Stimulated activated effector memory CD8-positive, alpha-beta T cell treated with anti-CD3 and anti-CD28 coated beads, Interleukin-12 subunit alpha, Interleukin-12 subunit beta, amount 100 ng/mL, for 72 hours (primary cell): ENCODE results near the gene NHP2.
"Not testable (repeated sequence)": the region's sequence is repeated elsewhere in the genome, so short reads cannot be mapped to it uniquely, and the experiment has no call there.

Source experiments
- ATAC-seq: fragments of 150-1000 bp; cut with Tn5 transposase; 2 replicates; pipeline ENCODE4 v1.10.0; 2021
- DNase-seq, 2 donors: peaks; one replicate each; pipeline ENCODE4 v3.0.0; 2021 to 2022; ENCODE audit warnings: low spot score in 2 of 2
- H3K27ac Mint-ChIP-seq: one replicate; pipeline ENCODE4 v1.8.0; 2022; ENCODE audit warnings: mild to moderate bottlenecking, mixed read lengths
- H3K36me3 Mint-ChIP-seq: one replicate; pipeline ENCODE4 v1.8.0; 2022; ENCODE audit warnings: mild to moderate bottlenecking, mixed read lengths
- H3K4me1 Mint-ChIP-seq: one replicate; pipeline ENCODE4 v1.8.0; 2022; ENCODE audit warnings: mixed read lengths
- H3K4me3 Mint-ChIP-seq: one replicate; pipeline ENCODE4 v1.8.0; 2022; ENCODE audit warnings: mild to moderate bottlenecking, mixed read lengths
- H3K9me3 Mint-ChIP-seq: one replicate; pipeline ENCODE4 v1.8.0; 2022; ENCODE audit warnings: mixed read lengths

The NHP2 gene

GRCh38 chr5:178127300-178128009 is 26.2 kb downstream of the NHP2 start:
- peaks cover 18% of the 10 kb centered on the region for H3K4me1 Mint-ChIP-seq
- H3K4me3 Mint-ChIP-seq, DNase-seq, ATAC-seq, H3K27ac Mint-ChIP-seq, H3K9me3 Mint-ChIP-seq: not testable (repeated sequence)
- peaks cover 63% of the 10 kb centered on the region for H3K36me3 Mint-ChIP-seq

GRCh38 chr5:178126556-178126955 is 27.1 kb downstream of the NHP2 start:
- ATAC-seq (no peak), DNase-seq (no peak)
- peaks cover 13% of the 10 kb centered on the region for H3K4me1 Mint-ChIP-seq
- no peaks in the 10 kb centered on the region for H3K9me3 Mint-ChIP-seq
- no peak overlapping the region for H3K27ac Mint-ChIP-seq
- no peak overlapping the region for H3K4me3 Mint-ChIP-seq
- H3K36me3 Mint-ChIP-seq: peaks cover 67% of the 10 kb centered on the region

- Mint-ChIP-seq H3K9me3 (no peaks in the 10 kb centered on the region), H3K27ac (peak overlapping the region; percentile 84), H3K4me3 (no peak overlapping the region), H3K4me1 (peaks cover 15% of the 10 kb centered on the region), H3K36me3 (peaks cover 73% of the 10 kb centered on the region)
- ATAC-seq (no peak), DNase-seq (no peak)
Measured at GRCh38 chr5:178125253-178125906, 28.3 kb downstream of the NHP2 start.

GRCh38 chr5:178123966-178124925 is 29.4 kb downstream of the NHP2 start:
- Mint-ChIP-seq H3K9me3 (no peaks in the 10 kb centered on the region), H3K27ac (peak overlapping the region; percentile 84), H3K4me1 (peaks cover 16% of the 10 kb centered on the region), H3K36me3 (peaks cover 74% of the 10 kb centered on the region), H3K4me3 (no peak overlapping the region)
- DNase-seq: no peak
- no peak for ATAC-seq

GRCh38 chr5:178123094-178123965 is 30.4 kb downstream of the NHP2 start:
- H3K4me3 Mint-ChIP-seq: no peak overlapping the region

GRCh38 chr5:178122346-178122745 is 31.3 kb downstream of the NHP2 start:
- no peak overlapping the region for H3K27ac Mint-ChIP-seq

More at GRCh38 chr5:178123094-178123965, 30.4 kb downstream of the NHP2 start:
- peaks cover 16% of the 10 kb centered on the region for H3K4me1 Mint-ChIP-seq
- H3K27ac Mint-ChIP-seq: peak overlapping the region; percentile 34
- peaks cover 70% of the 10 kb centered on the region for H3K36me3 Mint-ChIP-seq
- ATAC-seq (peak; percentile 29), DNase-seq (no peak)
- no peaks in the 10 kb centered on the region for H3K9me3 Mint-ChIP-seq

GRCh38 chr5:178121391-178122276 is 32.1 kb downstream of the NHP2 start:
- Mint-ChIP-seq H3K27ac (no peak overlapping the region), H3K4me1 (peaks cover 23% of the 10 kb centered on the region), H3K4me3 (no peak overlapping the region), H3K36me3 (peaks cover 64% of the 10 kb centered on the region), H3K9me3 (no peaks in the 10 kb centered on the region)
- ATAC-seq (no peak), DNase-seq (no peak)

More at GRCh38 chr5:178122346-178122745, 31.3 kb downstream of the NHP2 start:
- no peaks in the 10 kb centered on the region for H3K9me3 Mint-ChIP-seq
- H3K36me3 Mint-ChIP-seq: peaks cover 60% of the 10 kb centered on the region
- H3K4me3 Mint-ChIP-seq: no peak overlapping the region
- peaks cover 16% of the 10 kb centered on the region for H3K4me1 Mint-ChIP-seq
- no peak for DNase-seq
- ATAC-seq: no peak

GRCh38 chr5:178120607-178121357 is 32.9 kb downstream of the NHP2 start:
- peaks cover 72% of the 10 kb centered on the region for H3K36me3 Mint-ChIP-seq
- H3K4me1 Mint-ChIP-seq: peaks cover 31% of the 10 kb centered on the region
- no peaks in the 10 kb centered on the region for H3K9me3 Mint-ChIP-seq
- peak in 1 of 2 donors; percentile 71 for DNase-seq
- no peak overlapping the region for H3K4me3 Mint-ChIP-seq
- peak; percentile 67 for ATAC-seq
- H3K27ac Mint-ChIP-seq: no peak overlapping the region

GRCh38 chr5:178119915-178120606 is 33.6 kb downstream of the NHP2 start:
- Mint-ChIP-seq H3K27ac (no peak overlapping the region), H3K4me1 (peaks cover 38% of the 10 kb centered on the region), H3K9me3 (no peaks in the 10 kb centered on the region), H3K36me3 (peaks cover 74% of the 10 kb centered on the region), H3K4me3 (no peak overlapping the region)
- no peak for ATAC-seq
- no peak for DNase-seq

GRCh38 chr5:178117923-178118701 is 35.6 kb downstream of the NHP2 start:
- no peak overlapping the region for H3K27ac Mint-ChIP-seq
- no peaks in the 10 kb centered on the region for H3K9me3 Mint-ChIP-seq
- DNase-seq (no peak), ATAC-seq (no peak)
- H3K4me1 Mint-ChIP-seq: peaks cover 41% of the 10 kb centered on the region
- H3K4me3 Mint-ChIP-seq: no peak overlapping the region
- H3K36me3 Mint-ChIP-seq: peaks cover 65% of the 10 kb centered on the region

GRCh38 chr5:178116143-178116885 is 37.4 kb downstream of the NHP2 start:
- H3K4me1 Mint-ChIP-seq: peaks cover 47% of the 10 kb centered on the region
- peak; percentile 59 to 78 for DNase-seq

GRCh38 chr5:178115814-178116142 is 37.9 kb downstream of the NHP2 start:
- Mint-ChIP-seq H3K9me3 (no peaks in the 10 kb centered on the region), H3K36me3 (peaks cover 45% of the 10 kb centered on the region), H3K4me3 (peak overlapping the region; percentile 98), H3K27ac (peak overlapping the region; percentile 88), H3K4me1 (peaks cover 44% of the 10 kb centered on the region)
- ATAC-seq (no peak), DNase-seq (peak in 1 of 2 donors; percentile 55)

More at GRCh38 chr5:178116143-178116885, 37.4 kb downstream of the NHP2 start:
- Mint-ChIP-seq H3K9me3 (no peaks in the 10 kb centered on the region), H3K36me3 (peaks cover 50% of the 10 kb centered on the region), H3K27ac (peak overlapping the region; percentile 88), H3K4me3 (peak overlapping the region; percentile 98)
- ATAC-seq: peak; percentile 83
